Embryonic facial prominence (tissue), 1 donor: ENCODE data around the gene MAP9.
"Not testable (repeated sequence)": the region's sequence is repeated elsewhere in the genome, so short reads cannot be mapped to it uniquely, and the experiment has no call there.

Experiments
- DNase-seq: peaks from one replicate; pipeline ENCODE4 v3.0.0-alpha.2; 2016; ENCODE audit errors: extremely low spot score

The MAP9 gene

GRCh38 chr4:155376387-155377268 lies at the start of gene MAP9:
TSS of gene MAP9 (minus strand) at chr4:155376965. CDS start at chr4:155375850, 1,115 bp downstream.
- peak; percentile 97 for DNase-seq

- not testable (repeated sequence) for DNase-seq
These were observed 48.0 kb upstream of the MAP9 start for GRCh38 chr4:155424778-155425177.

GRCh38 chr4:155423671-155424070 lies 46.9 kb upstream of the MAP9 start:
- no peak for DNase-seq

- DNase-seq: no peak
These were observed 42.5 kb upstream of the MAP9 start for GRCh38 chr4:155419266-155419665.

- DNase-seq: no peak
These were observed 38.9 kb upstream of the MAP9 start for GRCh38 chr4:155415662-155416061.

- no peak for DNase-seq
These were observed 36.7 kb upstream of the MAP9 start for GRCh38 chr4:155413451-155413850.

- no peak for DNase-seq
These were observed 34.8 kb upstream of the MAP9 start for GRCh38 chr4:155411546-155411945.

- no peak for DNase-seq
These were observed 32.0 kb upstream of the MAP9 start for GRCh38 chr4:155408796-155409195.

- DNase-seq: no peak
These were observed 30.7 kb upstream of the MAP9 start for GRCh38 chr4:155407480-155407879.

GRCh38 chr4:155405059-155405458 lies 28.3 kb upstream of the MAP9 start:
- DNase-seq: no peak

- no peak for DNase-seq
These were observed 27.1 kb upstream of the MAP9 start for GRCh38 chr4:155403886-155404285.

- no peak for DNase-seq
These were observed 26.2 kb upstream of the MAP9 start for GRCh38 chr4:155402941-155403340.

GRCh38 chr4:155400893-155401292 lies 24.1 kb upstream of the MAP9 start:
- DNase-seq: no peak

GRCh38 chr4:155399974-155400697 lies 23.4 kb upstream of the MAP9 start:
- DNase-seq: no peak

GRCh38 chr4:155392481-155393184 lies 15.9 kb upstream of the MAP9 start:
- no peak for DNase-seq

GRCh38 chr4:155391932-155392331 lies 15.2 kb upstream of the MAP9 start:
- no peak for DNase-seq

GRCh38 chr4:155388162-155388561 lies 11.4 kb upstream of the MAP9 start:
- no peak for DNase-seq

- no peak for DNase-seq
These were observed 6.8 kb upstream of the MAP9 start for GRCh38 chr4:155383541-155383940.

- DNase-seq: no peak
These were observed 511 bp upstream of the MAP9 start for GRCh38 chr4:155377276-155377675.

- DNase-seq: no peak
These were observed 5.2 kb downstream of the MAP9 start for GRCh38 chr4:155371432-155372043.

GRCh38 chr4:155367608-155368007 lies 9.2 kb downstream of the MAP9 start:
- no peak for DNase-seq
